ES-I3 (cell line): ENCODE results near the gene MRPS16.
A peak's percentile ranks its signal among the peaks of the same experiment; 100 is the strongest.
"Not testable (repeated sequence)": the region's sequence is repeated elsewhere in the genome, so short reads cannot be mapped to it uniquely, and the experiment has no call there.

ENCODE experiments used
- H3K36me3 ChIP-seq: 2 replicates; pipeline ENCODE4 v1.6.1; 2013; ENCODE audit warnings: mild to moderate bottlenecking, low read length, control low read depth, moderate library complexity; ENCODE audit not compliant: insufficient read depth
- H3K4me1 ChIP-seq: 2 replicates; pipeline ENCODE4 v1.6.1; 2013; ENCODE audit warnings: mild to moderate bottlenecking, control low read depth, low read length; ENCODE audit not compliant: insufficient read depth
- H3K9ac ChIP-seq: 2 replicates; pipeline ENCODE4 v1.6.1; 2013; ENCODE audit warnings: low read depth, mild to moderate bottlenecking, low read length, moderate library complexity
- H3K9me3 ChIP-seq: 2 replicates; pipeline ENCODE4 v1.6.1; 2013; ENCODE audit warnings: mild to moderate bottlenecking, low read length, moderate library complexity; ENCODE audit not compliant: control insufficient read depth, insufficient read depth

Gene MRPS16

DNA sequence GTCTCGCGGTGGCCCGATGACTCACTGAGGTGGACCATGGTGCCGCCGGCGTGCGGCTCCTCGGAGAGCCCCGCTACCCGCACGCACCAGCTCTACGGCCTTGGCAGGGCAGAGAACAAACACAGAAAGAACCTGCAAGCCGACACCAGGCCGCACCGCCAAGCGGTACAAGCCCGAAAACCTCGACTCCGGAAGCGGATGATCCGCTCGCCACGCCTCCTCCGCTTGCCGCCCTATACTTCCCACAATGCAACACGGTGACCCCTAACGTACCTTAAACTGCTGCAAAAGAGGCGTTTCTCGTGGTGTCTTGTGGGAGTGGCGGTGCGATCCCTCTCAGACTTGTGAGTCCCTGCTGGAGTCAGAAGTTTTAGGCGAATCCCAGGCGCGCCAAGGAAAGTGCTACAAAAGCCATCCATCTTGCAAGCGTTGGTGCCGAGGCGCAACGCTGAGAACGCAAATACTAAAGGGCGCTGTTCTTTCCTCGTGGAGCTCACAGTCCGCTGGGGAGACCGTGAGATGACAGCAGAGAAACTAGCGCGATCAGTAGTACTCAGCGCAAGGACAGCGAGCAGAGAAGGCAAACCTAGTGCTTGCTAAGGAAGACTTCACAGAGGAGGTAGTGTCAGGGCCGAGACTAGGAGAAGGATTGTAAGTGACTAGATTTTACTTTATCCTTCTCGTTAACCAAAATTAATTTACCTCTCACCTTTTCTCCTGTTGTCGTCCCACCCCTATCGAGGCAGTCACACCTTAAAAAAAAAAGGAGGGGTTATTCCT, at the start of gene MRPS16:
TSS of gene MRPS16 (minus strand) at position 200 of the 780 bp plus-strand sequence. CDS start at position 38, 162 bp downstream.
- Histone ChIP-seq H3K4me1 (peaks cover 2% of the 10 kb centered on the region; the same call in 1 of the 2 replicates), H3K9me3 (no peaks in the 10 kb centered on the region), H3K36me3 (peaks cover 8% of the 10 kb centered on the region; the same call in 1 of the 2 replicates), H3K9ac (peak within 1 kb of the TSS; percentile 92)

DNA sequence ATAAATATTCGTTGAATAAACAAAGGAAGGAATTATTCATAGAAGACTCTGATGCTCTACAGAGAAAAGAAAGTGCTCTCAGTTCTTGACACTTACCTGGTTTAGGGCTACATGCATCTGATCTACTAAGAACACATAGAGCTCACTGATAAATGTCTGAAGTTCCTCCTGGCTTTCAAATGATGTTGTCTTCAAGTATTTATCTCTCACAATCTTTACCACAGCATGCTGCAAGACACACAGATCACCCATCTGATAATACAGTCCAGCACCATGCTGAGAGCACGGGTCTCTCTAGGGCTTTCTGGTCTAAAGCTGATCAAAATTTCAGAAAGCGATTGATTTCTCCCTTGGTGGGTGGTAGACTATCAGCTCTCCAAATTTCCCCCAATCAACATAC, 44.5 kb upstream of the MRPS16 start:
- Histone ChIP-seq H3K9me3 (no peaks in the 10 kb centered on the region), H3K36me3 (no peaks in the 10 kb centered on the region), H3K9ac (no peak overlapping the region), H3K4me1 (no peaks in the 10 kb centered on the region)

- Histone ChIP-seq H3K9me3 (no peaks in the 10 kb centered on the region), H3K4me1 (no peaks in the 10 kb centered on the region), H3K9ac (no peak overlapping the region), H3K36me3 (no peaks in the 10 kb centered on the region)
Measured at GRCh38 chr10:73293461-73293860, 41.0 kb upstream of the MRPS16 start.

- H3K36me3 ChIP-seq, result no peaks in the 10 kb centered on the region
- no peak overlapping the region for H3K9ac ChIP-seq
- H3K9me3 ChIP-seq, result no peaks in the 10 kb centered on the region
- no peaks in the 10 kb centered on the region for H3K4me1 ChIP-seq
Measured at GRCh38 chr10:73289958-73290357, 37.5 kb upstream of the MRPS16 start.

DNA sequence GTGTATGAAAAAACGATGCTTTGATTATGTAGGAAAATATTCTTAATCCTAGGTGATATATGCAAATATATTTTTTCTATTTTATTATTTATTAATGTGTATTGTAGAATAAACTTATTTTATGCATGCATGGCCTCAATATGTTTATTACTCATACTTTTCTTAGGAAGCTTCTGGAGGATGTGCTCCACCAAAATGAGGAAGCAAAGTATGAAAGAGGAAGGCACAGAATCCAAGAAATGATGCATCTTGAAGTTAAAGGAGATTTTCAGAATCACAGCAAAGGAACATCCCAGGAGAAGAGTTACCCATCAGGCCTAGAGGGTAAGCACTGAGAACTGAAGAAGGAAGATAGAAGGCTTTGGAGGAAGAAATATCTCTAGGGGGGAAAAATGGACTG, 35.0 kb upstream of the MRPS16 start:
- no peak overlapping the region for H3K9ac ChIP-seq
- H3K9me3 ChIP-seq, result no peaks in the 10 kb centered on the region
- H3K36me3 ChIP-seq, result no peaks in the 10 kb centered on the region
- H3K4me1 ChIP-seq, result no peaks in the 10 kb centered on the region

GRCh38 chr10:73281097-73281496, 28.7 kb upstream of the MRPS16 start:
- Histone ChIP-seq H3K36me3 (no peaks in the 10 kb centered on the region), H3K4me1 (no peaks in the 10 kb centered on the region), H3K9ac (no peak overlapping the region), H3K9me3 (no peaks in the 10 kb centered on the region)

- H3K4me1 ChIP-seq, result no peaks in the 10 kb centered on the region
- no peaks in the 10 kb centered on the region for H3K9me3 ChIP-seq
- H3K9ac ChIP-seq, result no peak overlapping the region
- no peaks in the 10 kb centered on the region for H3K36me3 ChIP-seq
Measured at GRCh38 chr10:73264423-73264822, 12.0 kb upstream of the MRPS16 start.

DNA sequence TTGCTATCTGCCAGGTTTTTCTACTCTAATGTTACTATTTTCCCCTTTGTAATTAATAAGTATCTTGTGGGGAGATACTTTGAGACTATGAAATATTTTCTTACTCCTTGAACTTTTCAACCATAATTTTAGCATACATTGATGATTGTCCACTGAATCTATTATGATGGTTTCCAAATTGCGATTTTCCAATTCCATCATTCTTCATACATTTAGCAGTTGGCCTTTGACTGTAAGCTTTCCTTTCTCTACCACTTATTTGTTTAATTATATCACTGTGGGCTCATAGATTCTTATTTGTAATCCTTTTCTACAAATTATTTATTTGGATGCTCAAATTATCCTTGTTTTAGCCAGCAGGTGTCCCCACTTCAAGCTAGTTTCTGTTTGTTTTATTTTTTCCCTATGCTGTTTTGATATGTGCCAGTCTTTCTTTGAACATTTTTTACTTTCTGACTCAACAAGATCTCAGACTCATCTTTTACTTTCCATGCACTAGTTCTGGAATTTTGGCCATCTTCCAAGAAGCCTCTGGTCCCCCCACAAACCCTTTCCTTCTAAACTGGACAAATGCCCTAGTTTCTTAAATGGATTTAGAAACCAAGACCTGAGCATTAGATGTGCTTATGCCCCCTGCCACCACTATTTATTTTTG, 11.4 kb upstream of the MRPS16 start:
- H3K9ac ChIP-seq, result no peak overlapping the region
- H3K9me3 ChIP-seq, result peaks cover 6% of the 10 kb centered on the region; the same call in 1 of the 2 replicates
- no peaks in the 10 kb centered on the region for H3K4me1 ChIP-seq
- H3K36me3 ChIP-seq, result no peaks in the 10 kb centered on the region

GRCh38 chr10:73262880-73263555, 10.6 kb upstream of the MRPS16 start:
- no peak overlapping the region for H3K9ac ChIP-seq
- H3K9me3 ChIP-seq, result peaks cover 7% of the 10 kb centered on the region

DNA sequence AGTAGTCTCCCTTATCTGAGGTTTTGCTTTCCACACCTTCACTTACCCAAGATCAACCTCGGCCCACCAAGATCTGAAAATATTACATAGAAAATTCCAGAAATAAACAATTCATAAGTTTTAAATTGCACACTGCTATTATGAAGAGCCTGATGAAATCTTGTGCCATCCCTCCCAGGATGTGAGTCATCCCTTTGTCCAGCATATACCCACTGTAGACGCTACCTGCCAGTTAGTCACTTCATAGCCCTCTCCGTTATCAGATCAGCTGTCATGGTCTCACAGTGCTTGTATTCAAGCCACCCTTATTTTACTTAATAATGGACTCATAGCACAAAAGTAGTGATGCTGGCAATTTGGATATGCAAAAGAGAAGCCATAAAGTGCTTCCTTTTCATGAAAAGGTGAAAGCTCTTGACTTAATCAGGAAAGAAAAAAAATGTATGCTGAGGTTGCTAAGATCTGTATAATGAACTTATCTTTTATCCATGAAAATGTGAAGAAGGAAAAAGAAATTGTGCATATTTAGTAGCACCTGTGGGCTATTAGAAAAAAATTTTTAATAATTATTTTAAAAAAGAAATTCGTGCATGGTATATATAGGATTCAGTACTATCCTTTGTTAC, 9.8 kb upstream of the MRPS16 start:
- H3K9ac ChIP-seq, result no peak overlapping the region
- no peaks in the 10 kb centered on the region for H3K4me1 ChIP-seq
- peaks cover 7% of the 10 kb centered on the region for H3K9me3 ChIP-seq
- H3K36me3 ChIP-seq, result no peaks in the 10 kb centered on the region

More at GRCh38 chr10:73262880-73263555, 10.6 kb upstream of the MRPS16 start:
- Histone ChIP-seq H3K4me1 (no peaks in the 10 kb centered on the region), H3K36me3 (no peaks in the 10 kb centered on the region)

DNA sequence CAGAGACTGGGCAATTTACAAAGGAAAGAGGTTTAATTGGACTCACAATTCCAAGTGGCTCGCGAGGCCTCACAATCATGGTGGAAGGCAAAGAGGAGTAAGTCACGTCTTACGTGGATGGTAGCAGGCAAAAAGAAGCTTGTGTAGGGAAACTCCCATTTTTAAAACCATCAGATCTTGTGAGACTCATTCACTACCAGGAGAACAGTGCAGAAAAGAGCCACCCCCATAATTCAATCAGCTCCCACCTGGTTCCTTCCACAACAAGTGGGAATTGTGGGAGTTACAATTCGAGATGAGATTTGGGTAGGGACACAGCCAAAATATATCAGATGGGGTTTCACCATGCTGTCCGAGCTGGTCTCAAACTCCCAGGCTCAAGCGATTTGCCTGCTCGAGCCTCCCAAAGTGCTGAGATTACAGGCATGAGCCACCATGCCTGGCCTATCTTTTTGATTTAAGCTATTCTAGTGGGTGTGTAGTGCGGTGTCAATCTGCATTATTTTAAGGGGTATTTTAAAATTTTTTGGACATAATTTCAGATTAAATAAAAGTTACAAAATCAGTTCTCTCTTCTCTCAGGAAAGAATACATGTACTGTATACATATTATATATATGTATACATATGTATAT, 9.0 kb upstream of the MRPS16 start:
- H3K9me3 ChIP-seq, result peaks cover 7% of the 10 kb centered on the region
- H3K4me1 ChIP-seq, result no peaks in the 10 kb centered on the region
- no peaks in the 10 kb centered on the region for H3K36me3 ChIP-seq
- H3K9ac ChIP-seq, result no peak overlapping the region

DNA sequence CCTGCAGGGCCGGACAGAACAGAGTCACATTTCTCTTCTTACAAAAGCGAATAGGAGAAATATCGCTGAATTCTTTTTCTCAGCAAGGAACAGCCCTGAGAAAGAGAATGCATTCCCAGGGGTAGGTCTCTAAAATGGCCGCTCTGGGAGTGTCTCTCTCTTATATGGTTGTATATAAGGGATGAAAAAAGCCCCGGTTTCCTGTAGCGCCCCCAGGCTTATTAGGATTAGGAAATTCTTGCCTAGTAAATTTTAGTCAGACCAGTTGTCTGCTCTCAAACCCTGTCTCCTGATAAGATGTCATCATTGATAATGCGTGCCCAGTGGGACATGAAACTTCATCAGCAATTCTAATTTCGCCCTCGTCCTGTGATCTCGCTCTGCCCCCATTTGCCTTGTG, 6.2 kb upstream of the MRPS16 start:
- H3K9me3 ChIP-seq, H3K4me1 ChIP-seq, H3K36me3 ChIP-seq, H3K9ac ChIP-seq: not testable (repeated sequence)

DNA sequence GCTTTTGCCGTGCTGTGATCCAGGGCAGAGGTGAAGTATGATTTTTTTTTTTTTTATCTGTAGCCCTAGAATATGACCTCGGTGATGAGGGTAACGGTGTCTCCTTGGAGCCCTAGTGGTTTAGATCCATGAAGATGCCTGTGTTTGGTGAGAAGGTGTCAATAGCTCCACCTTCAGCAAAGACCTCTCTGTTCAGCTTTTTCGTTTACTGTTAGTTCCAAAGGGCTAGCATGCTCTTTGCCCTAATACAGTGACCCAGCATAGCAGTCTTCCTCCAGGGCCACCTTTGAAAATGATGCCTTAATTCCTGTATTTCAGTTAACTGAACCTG, 746 bp upstream of the MRPS16 start:
- Histone ChIP-seq H3K4me1 (no peaks in the 10 kb centered on the region), H3K9ac (peak overlapping the region; percentile 92), H3K36me3 (peaks cover 8% of the 10 kb centered on the region; the same call in 1 of the 2 replicates), H3K9me3 (no peaks in the 10 kb centered on the region; the same call in 1 of the 2 replicates)
